Measurements from ENCODE around the gene DSCAML1.
A peak's percentile ranks its signal among the peaks of the same experiment; 100 is the strongest.

The DSCAML1 gene

DNA sequence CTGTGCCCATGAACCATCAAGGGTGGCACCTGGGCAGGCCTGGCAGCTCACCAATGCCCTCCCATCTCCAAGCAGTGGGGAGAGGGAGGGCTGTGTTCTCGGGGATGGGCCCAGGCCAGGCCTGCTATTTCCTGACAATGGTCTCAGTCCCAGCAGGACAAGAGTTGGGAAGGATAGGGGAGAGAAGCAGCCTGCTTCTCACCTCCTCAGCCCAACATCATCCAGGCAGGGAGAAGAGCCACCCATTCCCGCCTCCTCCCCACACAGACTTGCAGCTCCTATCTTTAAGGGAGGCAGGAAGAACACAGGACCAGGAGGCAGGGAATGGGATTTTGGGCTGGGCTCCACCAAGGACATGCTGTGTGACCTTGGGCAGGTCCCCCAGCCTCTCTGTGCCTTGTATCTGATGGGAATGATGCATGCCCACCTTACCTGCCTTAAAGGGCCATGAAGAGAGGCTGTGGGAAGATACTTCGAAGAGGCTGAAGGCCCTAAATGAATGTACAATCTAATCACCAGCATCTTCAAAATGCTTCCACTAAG is 108.7 kb downstream of the DSCAML1 start:
- no peak for DNase-seq (ENCODE audit: low read depth)

DNA sequence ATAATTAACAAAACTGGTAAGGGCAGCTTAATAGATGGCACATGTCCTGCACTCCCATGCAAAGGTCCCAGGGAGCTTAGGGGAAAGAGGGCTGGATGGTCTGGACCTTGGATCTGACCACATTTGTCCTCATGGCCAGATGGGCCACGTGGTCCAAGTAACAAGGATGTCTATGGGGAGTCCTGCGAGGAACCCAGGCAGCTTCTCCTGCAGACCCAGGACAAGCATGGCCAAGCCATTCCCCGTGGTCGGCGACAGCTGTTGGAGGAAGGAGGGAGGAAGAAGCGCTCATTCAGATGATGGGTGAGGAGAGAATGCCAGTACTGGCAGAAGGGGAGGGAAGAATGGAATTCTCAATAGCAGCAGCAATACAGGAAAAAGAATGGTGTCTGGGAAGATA is 109.2 kb downstream of the DSCAML1 start:
- no peak for DNase-seq (ENCODE audit: low read depth)

DNA sequence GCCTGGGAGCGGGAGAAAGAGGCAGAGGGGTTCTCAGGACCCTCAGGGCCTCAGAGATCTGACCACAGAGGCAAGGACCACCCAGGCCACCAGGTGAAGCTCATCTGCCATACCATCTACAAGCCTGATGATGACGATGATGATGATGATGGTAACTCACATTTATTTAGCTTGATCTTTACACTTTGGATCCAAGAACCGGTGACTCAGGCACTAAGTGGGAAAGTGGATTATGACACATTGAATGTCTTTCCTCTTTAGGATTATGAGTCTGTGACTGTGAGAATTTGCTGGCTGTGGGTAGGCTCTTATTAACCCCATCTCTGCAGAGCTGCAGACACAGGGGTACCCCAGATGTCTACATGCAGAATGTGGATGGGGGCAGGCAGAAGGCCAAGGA is 110.3 kb downstream of the DSCAML1 start:
- DNase-seq (ENCODE audit: low read depth) = peak; percentile 23

DNA sequence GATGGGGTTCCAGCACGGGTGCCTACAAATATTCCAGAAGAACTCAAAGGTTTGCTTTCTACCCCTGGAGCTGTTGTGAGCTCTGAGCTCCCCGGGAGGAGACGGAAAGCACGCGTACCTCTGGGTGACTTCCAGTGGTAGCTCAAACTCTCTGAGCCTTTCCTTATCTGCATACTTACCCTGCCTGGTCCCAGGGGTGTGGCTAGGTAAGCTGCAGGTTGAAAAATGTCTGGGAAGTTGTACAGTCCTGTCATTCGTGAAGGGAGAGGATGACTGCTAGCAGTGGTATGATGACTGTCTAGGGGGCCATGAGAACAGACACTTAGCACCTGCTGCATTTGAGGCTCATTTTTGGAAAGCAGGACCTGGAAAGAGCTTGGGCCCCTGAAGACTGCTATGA is 111.5 kb downstream of the DSCAML1 start:
- no peak for DNase-seq (ENCODE audit: low read depth)

DNA sequence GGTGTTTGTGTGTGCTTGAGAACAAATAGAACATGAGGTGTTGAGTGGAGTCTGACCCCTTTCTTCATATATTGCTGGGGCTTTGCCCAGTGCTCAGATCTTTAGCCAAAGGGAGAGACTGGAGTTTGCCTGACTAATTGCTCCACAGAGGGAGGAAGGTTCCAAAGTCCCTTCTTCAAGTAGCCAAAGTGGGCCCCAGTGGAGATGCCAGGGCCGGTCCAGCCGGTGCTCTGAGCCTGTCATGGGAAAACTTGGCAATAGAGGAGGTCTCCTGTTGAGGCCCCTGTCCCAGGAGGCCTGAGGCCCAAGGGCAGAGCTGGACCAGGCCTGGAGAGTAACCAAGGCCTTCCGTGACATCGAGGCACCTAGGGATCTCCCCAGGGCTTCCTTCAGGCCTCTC is 112.3 kb downstream of the DSCAML1 start:
- DNase-seq (ENCODE audit: low read depth) = no peak

DNA sequence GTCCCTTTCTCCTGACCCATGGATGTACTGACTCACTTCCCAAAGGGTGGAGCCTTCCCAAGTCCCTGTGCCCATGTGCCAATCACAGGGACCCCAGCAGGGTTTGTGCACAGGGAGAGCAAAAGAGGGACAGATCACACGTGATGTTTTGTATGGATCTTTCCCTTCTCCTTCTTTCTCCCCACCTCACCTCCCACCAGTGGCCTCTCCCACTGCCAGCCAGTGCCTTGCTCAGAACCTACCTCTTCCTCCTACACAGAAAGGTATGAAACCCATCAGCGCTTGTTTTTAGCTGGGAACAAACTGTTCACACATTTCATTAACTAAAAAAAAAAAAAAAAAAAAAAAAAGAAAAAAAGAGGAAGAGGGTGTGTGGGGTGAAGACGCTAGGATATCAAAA is 112.9 kb downstream of the DSCAML1 start:
- DNase-seq (ENCODE audit: low read depth) = no peak

DNA sequence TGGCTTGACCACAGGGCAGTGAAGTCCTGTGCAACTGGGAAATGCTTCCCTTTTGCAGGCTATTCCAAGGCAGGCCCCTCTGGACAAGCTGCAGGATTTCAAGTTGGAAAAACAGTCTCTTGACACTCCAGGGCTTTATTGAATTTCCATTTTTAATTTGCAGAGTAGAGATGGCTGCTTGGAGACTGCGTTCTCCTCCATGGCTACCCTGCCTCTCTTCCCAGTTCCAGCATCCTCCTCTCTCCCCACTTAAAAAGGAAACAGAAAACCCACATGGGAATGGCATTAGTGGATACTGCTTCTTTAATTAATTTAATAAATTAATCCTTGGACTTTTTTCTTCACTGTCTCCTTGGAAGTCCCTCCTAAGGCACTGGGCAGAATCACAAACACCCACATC is 115.6 kb downstream of the DSCAML1 start:
- DNase-seq (ENCODE audit: low read depth) = no peak

DNA sequence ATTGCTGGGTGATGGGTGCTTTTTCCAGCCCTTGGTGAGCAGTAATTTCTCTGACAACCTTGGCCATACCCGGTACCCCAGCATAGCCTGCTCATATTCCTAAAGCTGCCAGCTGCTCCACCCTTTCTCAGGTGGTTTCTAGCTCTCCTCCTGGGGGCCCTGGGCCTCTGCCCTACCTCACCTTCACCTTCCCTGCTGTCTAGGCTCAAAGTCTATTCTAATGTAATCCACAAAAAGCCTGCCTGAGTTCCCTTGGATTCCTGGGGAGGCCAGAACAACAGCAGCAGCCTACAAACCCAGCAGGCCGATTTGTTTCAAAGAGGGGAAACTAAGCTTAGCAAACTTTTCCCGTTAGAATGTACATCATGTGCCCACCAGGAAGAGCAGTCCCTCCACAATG is 117.6 kb downstream of the DSCAML1 start:
- DNase-seq (ENCODE audit: low read depth) = no peak

DNA sequence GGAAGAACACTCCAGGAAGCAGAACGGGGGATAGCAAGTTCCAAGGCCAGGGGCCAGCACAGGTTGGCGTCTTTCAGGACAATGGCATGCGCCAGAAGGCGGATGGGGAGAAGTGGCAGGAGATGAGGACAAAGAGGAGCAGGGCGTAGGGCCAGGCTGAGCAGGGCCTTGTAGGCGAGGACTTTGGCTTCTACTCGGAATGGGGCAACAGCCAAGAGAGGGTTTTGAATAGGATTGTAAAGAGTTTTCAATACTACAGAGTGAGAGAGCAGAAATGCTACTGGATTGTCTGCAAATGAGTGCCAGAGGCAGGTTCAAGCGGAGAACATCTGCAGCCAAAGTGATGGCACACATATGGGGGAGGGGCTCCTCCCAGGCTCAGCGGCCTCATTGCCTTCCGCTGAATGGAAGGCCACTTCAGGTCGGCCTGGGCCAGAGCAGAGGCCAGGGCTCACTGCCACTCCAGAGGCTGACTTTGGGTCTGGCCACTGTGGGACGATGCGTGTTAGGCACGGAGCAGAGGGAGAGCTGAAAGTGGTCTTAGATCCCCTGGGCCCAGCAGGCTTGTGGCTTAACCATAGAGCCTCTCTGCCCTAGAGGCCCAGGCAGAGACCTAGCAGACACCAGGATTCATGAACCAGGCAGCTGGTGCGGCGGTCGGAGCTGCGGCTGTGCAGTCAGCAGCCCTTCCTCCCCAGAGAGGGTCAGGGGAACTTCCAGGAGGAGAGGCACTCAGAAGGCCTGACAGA is 118.2 kb downstream of the DSCAML1 start:
- DNase-seq (ENCODE audit: low read depth) = no peak

DNA sequence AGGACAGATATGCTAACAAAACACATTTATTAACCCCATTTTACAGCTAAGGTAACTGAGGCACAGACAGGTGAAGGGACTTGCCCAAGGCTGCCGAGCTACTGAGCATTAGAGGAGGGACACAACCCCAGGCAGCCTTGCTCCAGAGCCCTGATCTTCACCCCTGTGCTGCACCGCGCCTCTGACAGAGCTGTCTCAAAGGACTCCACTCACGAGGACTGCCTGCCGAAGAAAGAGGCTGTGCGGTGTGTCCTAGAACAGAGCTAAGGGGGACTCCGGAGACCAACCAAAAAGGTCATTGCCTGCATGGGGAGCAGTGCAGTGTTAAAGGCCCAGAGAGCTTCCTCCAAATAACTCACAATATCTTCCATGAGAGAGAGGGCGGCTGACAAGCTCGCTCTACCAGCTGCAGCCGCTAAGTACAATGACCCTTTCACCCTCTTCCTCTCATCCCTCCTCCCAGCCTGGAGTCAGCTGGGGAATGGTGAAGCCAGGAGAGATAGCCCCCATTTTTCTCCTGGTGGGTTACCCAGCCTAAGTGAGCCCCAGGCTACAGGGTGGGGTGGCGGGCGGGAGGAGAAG is 119.2 kb downstream of the DSCAML1 start:
- no peak for DNase-seq (ENCODE audit: low read depth)

DNA sequence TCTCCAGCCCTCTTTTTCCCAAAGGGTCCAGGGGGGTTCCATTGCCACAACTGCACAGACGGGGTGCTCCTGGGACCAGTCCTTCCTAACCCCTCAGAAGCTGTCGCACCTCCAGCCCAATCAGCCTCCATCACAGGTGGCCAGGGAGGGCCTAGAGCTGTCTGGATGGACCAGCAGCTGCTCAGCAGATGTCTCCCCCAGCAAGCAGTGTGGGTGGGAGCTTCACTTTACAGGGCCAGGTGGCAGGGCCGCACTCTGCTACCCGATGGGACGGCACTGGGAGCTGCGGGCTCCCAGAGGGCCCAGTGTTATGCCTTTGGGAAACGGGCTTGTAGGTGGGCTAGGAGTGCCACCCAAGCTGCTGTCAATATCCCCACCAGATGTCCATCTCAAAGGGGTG is 120.5 kb downstream of the DSCAML1 start:
- DNase-seq (ENCODE audit: low read depth) = no peak

DNA sequence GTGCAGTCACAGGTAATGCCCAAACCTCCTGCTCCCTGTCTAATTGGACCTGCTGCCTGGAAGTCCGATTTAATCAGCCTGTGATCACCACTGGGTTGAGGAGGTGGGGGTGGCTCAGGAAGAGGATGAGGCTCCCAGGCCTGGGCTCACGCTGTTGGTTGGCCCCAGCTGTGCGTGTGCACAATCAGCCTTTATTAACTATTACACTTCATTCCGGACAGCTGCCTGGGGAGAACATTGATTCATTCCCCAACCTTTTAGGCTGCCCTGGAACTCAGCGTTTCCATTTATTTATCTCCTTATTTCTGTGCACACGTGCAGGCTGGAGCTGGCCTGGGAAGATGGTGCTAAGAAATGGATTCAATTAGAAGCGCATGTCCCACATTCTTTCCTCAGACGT is 123.4 kb downstream of the DSCAML1 start:
- no peak for DNase-seq (ENCODE audit: low read depth)

DNA sequence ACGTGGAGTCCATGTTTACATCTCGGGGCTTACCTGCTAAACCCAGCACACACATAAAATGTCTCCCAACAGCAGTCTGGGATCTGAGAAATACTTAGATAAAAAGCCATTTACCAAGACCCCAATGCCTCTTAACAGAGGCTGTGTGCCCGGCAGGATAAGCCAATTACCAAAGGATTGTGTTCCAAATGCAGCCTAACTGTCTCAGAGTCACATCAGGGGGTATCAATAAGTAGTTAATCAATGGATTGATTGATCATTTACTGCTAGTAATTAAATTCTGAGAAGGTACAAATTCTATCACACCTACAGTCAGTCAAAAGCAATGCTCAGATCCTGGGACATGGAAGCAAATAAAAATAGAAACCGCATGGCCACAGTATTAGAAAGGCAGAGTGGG is 125.6 kb downstream of the DSCAML1 start:
- no peak for DNase-seq (ENCODE audit: low read depth)

DNA sequence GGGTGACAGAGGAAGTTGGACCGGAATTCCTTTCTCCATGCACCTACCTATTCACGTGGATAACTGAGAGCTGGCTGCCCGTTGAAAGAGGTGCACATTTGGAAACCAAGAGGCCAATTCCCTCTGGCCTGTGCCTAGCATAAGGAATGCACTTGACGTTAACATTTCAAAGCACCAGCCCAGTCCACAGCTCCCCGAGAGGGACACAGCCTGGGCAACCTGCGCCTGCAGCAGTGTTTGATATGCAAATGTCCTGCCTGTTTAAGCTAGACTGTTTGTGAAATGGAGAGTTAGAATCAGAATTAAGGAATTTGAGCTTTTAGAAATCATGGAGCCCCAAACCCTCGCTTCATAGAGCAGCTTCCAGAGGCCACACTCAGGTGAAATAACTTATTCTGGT is 126.1 kb downstream of the DSCAML1 start:
- no peak for DNase-seq (ENCODE audit: low read depth)

DNA sequence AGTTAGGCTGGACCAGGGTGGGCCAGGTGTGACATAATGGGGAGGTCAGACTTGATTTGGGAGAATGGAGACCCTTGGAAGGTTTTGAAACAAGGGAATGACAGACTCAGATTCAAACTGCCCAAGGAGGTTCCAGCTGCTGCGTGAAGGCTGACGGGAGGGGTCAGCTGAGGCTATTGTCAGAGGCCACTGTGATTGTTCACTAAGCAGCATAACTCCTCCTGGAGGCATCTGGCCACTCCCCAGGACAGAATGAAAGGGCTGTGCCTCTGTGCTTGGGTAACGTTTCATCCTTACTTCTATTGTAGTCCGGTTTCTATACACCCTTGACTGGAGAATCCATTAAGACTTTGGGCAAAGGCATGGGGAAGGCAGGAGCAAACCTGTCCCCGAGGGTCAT is 126.6 kb downstream of the DSCAML1 start:
- no peak for DNase-seq (ENCODE audit: low read depth)

DNA sequence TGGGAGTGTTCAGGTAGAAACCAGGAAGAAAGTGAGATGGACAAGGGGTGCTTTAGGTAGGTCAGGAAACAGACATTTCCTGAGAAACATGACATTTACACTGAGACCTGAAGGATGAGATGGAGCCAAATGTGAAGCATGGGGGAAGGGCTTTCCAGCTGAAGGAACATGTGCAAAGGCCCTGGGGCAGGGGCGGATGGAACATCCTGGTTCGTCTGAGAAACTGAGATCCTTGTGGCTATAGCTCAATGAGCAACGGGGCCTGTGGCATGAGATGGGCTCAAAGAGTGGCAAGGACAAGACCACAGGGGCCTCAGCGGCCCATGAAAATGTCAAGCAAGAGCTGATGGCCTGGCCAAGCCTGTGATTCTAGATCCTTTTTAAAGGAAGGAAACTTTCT is 127.4 kb downstream of the DSCAML1 start:
- DNase-seq (ENCODE audit: low read depth) = no peak

DNA sequence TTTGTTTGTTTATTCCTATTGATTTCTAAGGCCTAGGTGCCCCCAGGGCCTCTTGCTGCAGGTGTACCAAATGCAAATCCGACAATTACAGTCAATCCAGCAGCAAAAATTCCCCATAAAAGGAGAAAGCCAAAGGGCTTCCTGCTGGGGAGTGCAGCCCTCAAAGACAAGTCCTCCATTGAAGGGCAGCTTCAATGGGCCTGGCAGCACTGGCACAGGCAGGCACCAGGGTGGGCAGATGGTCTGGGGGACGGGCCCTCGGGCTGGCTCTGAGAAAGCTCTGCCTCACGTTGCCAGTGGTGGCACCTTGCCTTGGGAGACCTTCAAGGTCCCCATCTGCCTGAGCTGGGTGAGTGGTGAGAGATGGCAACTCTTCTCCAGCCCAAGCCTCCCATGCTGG is 128.0 kb downstream of the DSCAML1 start:
- no peak for DNase-seq (ENCODE audit: low read depth)

DNA sequence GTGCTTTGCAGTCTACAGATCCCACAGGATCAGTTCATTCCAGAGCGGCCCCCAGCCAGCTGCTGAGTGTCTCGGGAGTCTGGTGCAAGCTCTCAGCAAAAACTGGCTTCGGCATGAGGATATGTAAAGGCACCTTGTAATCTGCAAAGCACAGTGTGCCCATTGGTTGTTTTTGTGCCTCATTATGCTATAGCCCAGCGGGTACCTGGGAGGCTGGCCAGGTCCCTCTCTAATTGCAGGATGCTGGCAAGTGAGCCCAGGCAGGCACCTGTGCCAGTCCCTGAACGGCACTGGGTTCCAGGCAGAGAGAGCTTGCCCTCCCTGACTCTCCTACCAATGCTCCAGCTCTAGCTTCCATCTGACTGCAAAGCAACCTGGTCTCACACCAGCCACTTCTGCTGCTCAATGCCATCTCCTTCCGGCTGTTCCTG is 128.7 kb downstream of the DSCAML1 start:
- DNase-seq (ENCODE audit: low read depth) = no peak

DNA sequence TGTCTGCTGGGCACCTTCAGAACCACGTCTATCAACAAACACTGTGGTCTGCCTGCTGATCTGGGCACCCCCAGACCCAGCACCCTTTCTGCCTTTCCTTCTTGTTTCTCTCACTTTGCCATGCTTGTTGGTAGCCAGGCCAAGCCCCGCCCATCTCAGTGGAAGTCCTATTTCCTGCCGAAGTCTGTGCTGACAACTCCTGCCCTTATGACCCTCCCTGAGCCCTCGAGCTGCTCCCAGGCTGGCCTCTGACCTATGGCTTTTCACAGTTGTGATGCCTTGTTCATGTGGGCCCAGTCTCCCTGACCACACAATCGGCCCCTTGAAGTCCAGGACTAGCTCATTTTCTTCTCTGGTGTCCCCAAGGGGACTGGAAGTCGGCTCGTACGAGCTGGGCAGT is 132.1 kb downstream of the DSCAML1 start:
- DNase-seq (ENCODE audit: low read depth) = no peak

DNA sequence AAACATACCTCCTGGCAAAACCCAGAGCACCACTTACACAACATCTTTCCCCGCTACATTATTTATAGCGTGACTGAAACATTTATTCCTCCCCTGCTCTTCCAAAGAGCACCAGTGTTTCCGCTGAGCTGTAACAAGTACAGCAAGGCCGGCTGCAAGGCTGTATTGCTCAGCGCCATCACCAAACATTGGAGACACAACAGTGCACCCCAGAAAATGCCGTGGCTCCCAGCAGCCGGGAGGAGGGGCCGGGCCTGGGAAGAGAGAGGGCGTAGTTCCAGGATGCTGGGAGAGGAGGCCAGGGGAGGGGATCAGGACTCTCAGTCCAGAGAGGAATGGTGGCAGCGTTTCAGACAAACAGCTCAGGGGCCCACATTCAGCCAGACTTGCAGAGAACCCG is 133.2 kb downstream of the DSCAML1 start:
- DNase-seq (ENCODE audit: low read depth) = no peak

DNA sequence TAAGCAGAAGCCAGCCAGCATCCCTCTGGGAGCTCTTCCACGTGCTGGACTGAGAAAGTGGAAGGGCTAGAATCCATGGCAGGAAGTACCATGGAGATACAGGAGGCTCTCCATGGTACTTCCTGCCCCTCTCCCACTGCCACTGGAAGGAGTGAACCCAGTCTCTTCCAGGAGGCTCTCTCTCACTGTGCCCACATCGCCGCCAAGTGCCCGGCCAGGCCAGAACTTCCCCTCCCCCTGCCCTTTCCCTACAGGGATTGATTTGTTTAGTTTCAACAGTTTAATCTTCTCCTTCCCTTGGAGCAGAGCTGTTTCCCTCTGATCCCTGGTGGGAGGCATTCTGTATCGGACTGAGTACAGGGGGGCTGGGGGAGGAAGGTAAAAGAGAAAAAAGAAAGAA is 133.6 kb downstream of the DSCAML1 start:
- no peak for DNase-seq (ENCODE audit: low read depth)

DNA sequence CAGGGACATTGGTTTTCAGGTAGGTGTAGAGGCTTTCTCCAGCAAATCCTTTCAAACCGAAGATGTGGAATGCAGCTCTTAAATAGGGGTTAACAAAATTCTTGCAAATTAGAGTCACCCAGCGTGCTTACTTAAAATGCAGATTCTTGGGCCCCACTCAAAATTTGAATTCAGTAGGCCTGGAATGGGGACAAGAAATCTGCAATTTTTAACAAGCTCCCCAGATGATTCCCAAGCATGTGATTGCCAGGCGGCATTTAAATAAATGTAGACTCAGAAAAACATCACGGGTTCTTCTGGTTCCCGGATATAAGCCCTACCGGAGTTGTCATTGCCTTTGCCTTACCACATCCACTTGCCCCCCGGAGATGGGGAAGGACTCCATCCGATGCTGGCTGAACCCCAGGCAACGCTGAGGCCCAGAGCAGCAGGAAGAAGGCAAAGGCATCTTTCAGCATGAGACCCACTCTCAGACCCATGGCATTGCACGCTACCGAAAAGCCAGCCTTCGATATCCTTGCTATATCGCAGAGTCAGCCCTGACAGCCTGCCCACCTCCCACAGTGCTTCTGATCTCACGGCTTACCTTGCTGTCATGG is 134.2 kb downstream of the DSCAML1 start:
- DNase-seq (ENCODE audit: low read depth) = no peak

DNA sequence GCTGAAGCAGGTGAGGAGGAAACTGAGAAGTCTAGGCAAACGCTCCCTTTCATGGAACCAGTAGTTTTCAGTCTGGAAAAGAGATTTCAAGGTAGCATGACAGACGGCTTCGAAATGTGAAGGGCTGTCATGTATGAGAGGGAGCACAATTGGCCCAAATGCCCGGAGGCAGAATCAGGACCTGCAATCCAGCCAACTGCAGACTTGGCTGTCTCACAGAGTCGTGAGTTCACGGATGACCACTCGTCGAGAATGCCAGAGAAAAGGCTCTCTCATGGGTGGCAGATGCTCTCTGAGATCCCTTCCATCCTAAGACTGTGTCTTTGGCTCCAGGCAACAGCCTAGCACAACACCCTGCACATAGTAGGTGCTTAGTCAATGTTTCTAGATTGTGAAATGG is 134.8 kb downstream of the DSCAML1 start:
- DNase-seq (ENCODE audit: low read depth) = no peak

DNA sequence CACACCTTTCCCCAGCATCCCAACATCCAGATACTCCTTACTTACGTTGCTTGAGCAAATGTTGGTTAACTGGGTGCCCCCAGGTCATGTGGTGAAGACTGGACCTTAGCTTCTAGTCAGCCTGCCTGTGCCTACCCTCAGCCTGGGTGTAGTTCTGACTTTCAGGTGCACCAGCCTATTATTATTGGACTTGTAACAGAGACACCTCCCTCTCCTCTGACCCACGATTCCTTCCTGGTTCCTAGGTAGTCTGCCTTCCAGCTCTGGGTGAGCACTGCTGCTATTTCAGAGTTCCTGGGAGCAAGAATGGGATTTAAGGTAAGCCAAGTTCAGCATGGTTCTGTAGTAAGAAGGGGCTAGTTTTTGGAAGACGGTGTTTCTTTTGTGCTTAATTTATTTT is 138.2 kb downstream of the DSCAML1 start:
- no peak for DNase-seq (ENCODE audit: low read depth)
